H1 (cell line): ENCODE data around the gene VSIR. TPM values are rescaled to one million over a fixed set of nuclear protein-coding genes. Genes with fewer than 3 reads are reported as not detected.
A peak's percentile ranks its signal among the peaks of the same experiment; 100 is the strongest.

ENCODE experiments used
- CTCF ChIA-PET: fragments of 300-600 bp; sonication (Branson Sonifier 250); formaldehyde crosslinking; loops from one replicate; lab custom pipeline; 2021; ENCODE audit not compliant: partially characterized antibody; lab: Charles Lee
- POLR2A ChIA-PET: fragments of 300-600 bp; sonication (Branson Sonifier 250); formaldehyde crosslinking; loops from one replicate; lab custom pipeline; 2021; ENCODE audit warnings: inconsistent platforms; ENCODE audit not compliant: partially characterized antibody; lab: Charles Lee
- DNase-seq, 2 experiments: peaks; one replicate each; pipeline versions ENCODE4 v3.0.0 to v3.0.0-alpha.2; 2010 to 2022; ENCODE audit warnings: low spot score in 2 of 2, low read depth in 1 of 2, mixed read lengths in 1 of 2
- FAIRE-seq: peaks from 2 replicates; lab custom pipeline; 2011; peaks lifted over from hg19 to GRCh38; lab: Jason Lieb, UNC
- H2AFZ ChIP-seq: 2 replicates; pipeline ENCODE4 v1.8.1; 2012; ENCODE audit warnings: low read length, inconsistent platforms
- H2AK5ac ChIP-seq: 2 replicates; pipeline ENCODE4 v1.6.1; 2013; ENCODE audit warnings: low read depth, low read length
- H2BK120ac ChIP-seq: replicated peaks from 2 replicates; pipeline ENCODE3; 2013; ENCODE audit warnings: low read depth, low read length, inconsistent platforms
- H2BK12ac ChIP-seq: 2 replicates; pipeline ENCODE4 v1.6.1; 2013; ENCODE audit warnings: low read depth, low read length
- H2BK15ac ChIP-seq: 2 replicates; pipeline ENCODE4 v1.6.1; 2013; ENCODE audit warnings: low read length
- H2BK20ac ChIP-seq: 2 replicates; pipeline ENCODE4 v1.6.1; 2013; ENCODE audit warnings: low read length
- H2BK5ac ChIP-seq: 2 replicates; pipeline ENCODE4 v1.6.1; 2013; ENCODE audit warnings: low read depth, low read length
- H3K14ac ChIP-seq: 2 replicates; pipeline ENCODE4 v1.6.1; 2013; ENCODE audit warnings: inconsistent platforms; ENCODE audit not compliant: insufficient read length
- H3K18ac ChIP-seq: 2 replicates; pipeline ENCODE4 v1.6.1; 2013; ENCODE audit warnings: low read length; ENCODE audit errors: extremely low read depth
- H3K23ac ChIP-seq: 2 replicates; pipeline ENCODE4 v1.6.1; 2013; ENCODE audit warnings: inconsistent platforms; ENCODE audit not compliant: insufficient read length
- H3K23me2 ChIP-seq: 2 replicates; pipeline ENCODE4 v1.6.1; 2013; ENCODE audit warnings: low read depth, low read length
- H3K27ac ChIP-seq: 2 replicates; pipeline ENCODE4 v1.6.1; 2011; ENCODE audit warnings: low read depth, low read length, inconsistent platforms
- H3K27me3 ChIP-seq, 4 experiments: replicated peaks in 1 of 4; 1 replicate in 1 of 4; 2 replicates in 3 of 4; pipeline versions ENCODE4 v1.6.1 to v1.8.1; 2011 to 2013; ENCODE audit warnings: low read length in 3 of 4, mild to moderate bottlenecking in 3 of 4, inconsistent platforms in 2 of 4, mixed read lengths in 2 of 4, moderate library complexity in 1 of 4; ENCODE audit not compliant: control insufficient read depth in 3 of 4, insufficient read depth in 3 of 4; ENCODE audit errors: extremely low read depth in 1 of 4
- H3K36me3 ChIP-seq, 4 experiments: 2 replicates each; pipeline versions ENCODE4 v1.6.1 to v1.8.1; 2011 to 2013; ENCODE audit warnings: mild to moderate bottlenecking in 4 of 4, low read length in 3 of 4, moderate library complexity in 2 of 4, control low read depth in 1 of 4, inconsistent platforms in 1 of 4; ENCODE audit not compliant: insufficient read depth in 4 of 4, control insufficient read depth in 2 of 4
- H3K4ac ChIP-seq: replicated peaks from 2 replicates; pipeline ENCODE3; 2013; ENCODE audit warnings: low read length, low read depth, mixed read lengths, inconsistent platforms; ENCODE audit not compliant: insufficient read length
- H3K4me1 ChIP-seq, 4 experiments: replicated peaks in 1 of 4; 1 replicate in 1 of 4; 2 replicates in 3 of 4; pipeline versions ENCODE4 v1.6.1 to v1.8.1; 2011 to 2013; ENCODE audit warnings: low read length in 3 of 4, inconsistent platforms in 2 of 4, mixed read lengths in 1 of 4; ENCODE audit not compliant: insufficient read depth in 4 of 4, control insufficient read depth in 3 of 4
- H3K4me2 ChIP-seq, 2 experiments: 2 replicates each; pipeline versions ENCODE4 v1.6.1 to v1.8.1; 2011 to 2013; ENCODE audit warnings: low read depth in 2 of 2, low read length in 2 of 2, control low read depth in 1 of 2, inconsistent platforms in 1 of 2, mild to moderate bottlenecking in 1 of 2; ENCODE audit not compliant: insufficient read depth in 1 of 2
- H3K4me3 ChIP-seq, 4 experiments: fragments of 200-600, 300-600 bp in 1 of 4; sonication (generic), shearing (Covaris generic), sonication (Bioruptor Twin) in 1 of 4; 2 replicates each; pipeline versions ENCODE4 v1.5.1 to v1.8.1; 2011 to 2016; ENCODE audit warnings: low read length in 4 of 4, low read depth in 3 of 4, control low read depth in 2 of 4, inconsistent platforms in 2 of 4, mild to moderate bottlenecking in 2 of 4, mixed read lengths in 1 of 4, moderate library complexity in 1 of 4; ENCODE audit not compliant: insufficient read depth in 2 of 4; ENCODE audit errors: extremely low read depth in 1 of 4
- H3K56ac ChIP-seq: replicated peaks from 2 replicates; pipeline ENCODE3; 2013; ENCODE audit warnings: low read depth, mild to moderate bottlenecking, mixed read lengths, low read length, inconsistent platforms; ENCODE audit not compliant: insufficient read length
- H3K79me1 ChIP-seq: 2 replicates; pipeline ENCODE4 v1.6.1; 2013; ENCODE audit warnings: low read depth, low read length, control low read depth
- H3K79me2 ChIP-seq, 2 experiments: 2 replicates each; pipeline versions ENCODE4 v1.6.1 to v1.8.1; 2012 to 2013; ENCODE audit warnings: low read length in 2 of 2, mild to moderate bottlenecking in 2 of 2, inconsistent platforms in 1 of 2; ENCODE audit not compliant: insufficient read depth in 2 of 2, control insufficient read depth in 1 of 2
- H3K9ac ChIP-seq, 4 experiments: replicated peaks in 1 of 4; 1 replicate in 1 of 4; 2 replicates in 3 of 4; pipeline versions ENCODE4 v1.6.1 to v1.8.1; 2011 to 2013; ENCODE audit warnings: low read depth in 3 of 4, low read length in 3 of 4, control low read depth in 2 of 4, mild to moderate bottlenecking in 2 of 4, moderate library complexity in 2 of 4, inconsistent platforms in 1 of 4; ENCODE audit errors: extremely low read depth in 1 of 4
- H3K9me3 ChIP-seq, 2 experiments: 2 replicates each; pipeline versions ENCODE4 v1.6.1 to v1.8.1; 2012 to 2013; ENCODE audit warnings: mild to moderate bottlenecking in 2 of 2, moderate library complexity in 2 of 2, control low read depth in 1 of 2, inconsistent platforms in 1 of 2, low read depth in 1 of 2, low read length in 1 of 2, mixed read lengths in 1 of 2; ENCODE audit not compliant: insufficient read depth in 2 of 2
- H4K20me1 ChIP-seq, 2 experiments: replicated peaks in 1 of 2; 2 replicates each; pipeline versions ENCODE3 to v1.8.1; 2011 to 2013; ENCODE audit warnings: inconsistent platforms in 2 of 2, low read length in 2 of 2, mild to moderate bottlenecking in 1 of 2; ENCODE audit not compliant: insufficient read depth in 2 of 2, control insufficient read depth in 1 of 2
- H4K5ac ChIP-seq: 2 replicates; pipeline ENCODE4 v1.6.1; 2013; ENCODE audit warnings: low read length, low read depth, mixed read lengths, inconsistent platforms; ENCODE audit not compliant: insufficient read length
- H4K8ac ChIP-seq: 2 replicates; pipeline ENCODE4 v1.8.0; 2013; ENCODE audit warnings: mild to moderate bottlenecking, moderate library complexity, low read length, inconsistent platforms; ENCODE audit not compliant: insufficient read depth; ENCODE audit errors: extremely low read depth
- H4K91ac ChIP-seq: replicated peaks from 2 replicates; pipeline ENCODE3; 2013; ENCODE audit warnings: low read length, mixed read lengths, inconsistent platforms; ENCODE audit not compliant: insufficient read length
- ATF3 ChIP-seq: IDR thresholded peaks from 2 replicates; pipeline ENCODE4 v1.6.1; 2011; ENCODE audit warnings: low read depth, mild to moderate bottlenecking, low read length; ENCODE audit not compliant: insufficient read depth
- CEBPB ChIP-seq: IDR thresholded peaks from 2 replicates; pipeline ENCODE4 v1.6.1; 2012; ENCODE audit warnings: low read depth, low read length
- CTCF ChIP-seq, 3 experiments: IDR thresholded peaks; 1 replicate in 2 of 3; 2 replicates in 1 of 3; pipeline versions ENCODE4 v1.5.1 to v1.6.1; 2011; ENCODE audit warnings: low read length in 3 of 3, mild to moderate bottlenecking in 3 of 3, inconsistent platforms in 2 of 3, low read depth in 1 of 3, moderate library complexity in 1 of 3; ENCODE audit not compliant: insufficient read depth in 1 of 3; ENCODE audit errors: control extremely low read depth in 1 of 3
- GTF2F1 ChIP-seq: IDR thresholded peaks from 2 replicates; pipeline ENCODE4 v1.6.1; 2012; ENCODE audit warnings: low read depth, low read length, improper control_type of control experiment, borderline replicate concordance
- KDM1A ChIP-seq: fragments of 200-600, 300-600 bp; sonication (generic); IDR thresholded peaks from 2 replicates; pipeline ENCODE4 v1.7.1; 2016; ENCODE audit warnings: mild to moderate bottlenecking, low read length, borderline replicate concordance
- NRF1 ChIP-seq: IDR thresholded peaks from 2 replicates; pipeline ENCODE4 v1.6.1; 2011; ENCODE audit warnings: mild to moderate bottlenecking, low read depth, low read length, improper control_type of control experiment
- RFX5 ChIP-seq: IDR thresholded peaks from 2 replicates; pipeline ENCODE4 v1.6.1; 2011; ENCODE audit warnings: low read depth, low read length, improper control_type of control experiment, borderline replicate concordance
- TBP ChIP-seq: IDR thresholded peaks from 2 replicates; pipeline ENCODE4 v1.6.1; 2011; ENCODE audit warnings: low read depth, low read length, improper control_type of control experiment
- WGBS, 2 experiments: shearing (Covaris generic) in 1 of 2; methylation state at CpG; one replicate each; pipeline versions ENCODE4 v1.1.6 to v1.1.7; 2013 to 2015; ENCODE audit warnings: low lambda C conversion rate in 2 of 2, mixed read lengths in 2 of 2, inconsistent platforms in 1 of 2, low coverage in 1 of 2, missing lambda C conversion rate in 1 of 2; ENCODE audit not compliant: insufficient replicate concordance in 2 of 2, insufficient coverage in 1 of 2, insufficient read length in 1 of 2; ENCODE audit errors: extremely low coverage in 1 of 2, missing lambda C conversion rate in 1 of 2; 5-methylcytosine and 5-hydroxymethylcytosine counted together
- polyA plus RNA-seq, 7 experiments: library from polyadenylated mRNA; depleted of rRNA in 3 of 7; stranded (reverse) in 5 of 7; unstranded in 2 of 7; fragments of >200 nt in 5 of 7; fragments of 200-250 nt in 2 of 7; gene quantifications; 1 replicate in 5 of 7; 2 replicates in 1 of 7; 4 replicates in 1 of 7; pipeline versions ENCODE4 v1.2.1 to v1.2.3, GENCODE V29; 2011 to 2013; ENCODE audit warnings: missing spikeins in 2 of 7, mixed read lengths in 2 of 7
- total RNA-seq: library from RNA; stranded (reverse); fragmentation: NEBNext Ultra II Directional; extraction: Animal tissue kit (Norgen Biotek cat#: 25700); gene quantifications from 2 replicates; pipeline ENCODE4 v1.2.1, GENCODE V29; 2021

The VSIR gene
- total and polyA plus RNA-seq, 2 of the 8 experiments (the other 6 are each of a cell fraction or from before 2014, with no cell fraction given), result 0.33 TPM; not detected in 1

GRCh38 chr10:71725249-71725648 lies 48.1 kb downstream of the VSIR start:
- peak overlapping the region; percentile 37; the same call in 1 of the 2 replicates for H4K8ac ChIP-seq
- CTCF ChIA-PET, result interaction anchor here (0.6 to 4.9 kb wide), 20 partner anchors 9 to 1324 kb away, joined by 3 to 23 read pairs (median 4); partner anchors contain the start of gene VSIR
- TF ChIP-seq GTF2F1, result no peak
- no peak for TF ChIP-seq TBP
- no peak for TF ChIP-seq RFX5
- no peak for TF ChIP-seq KDM1A
- TF ChIP-seq CEBPB, result no peak
- TF ChIP-seq NRF1, result no peak
- no peak for TF ChIP-seq CTCF (IDR thresholded peaks at IDR 0.05; ENCODE audit: control extremely low read depth in 1 of 3, insufficient read depth in 1 of 3, low read depth in 1 of 3, low read length in 3 of 3)
- TF ChIP-seq ATF3, result no peak

More at GRCh38 chr10:71725249-71725648, 48.1 kb downstream of the VSIR start:
- Histone ChIP-seq H3K14ac (no peak overlapping the region), H3K79me1 (no peaks in the 10 kb centered on the region), H3K23me2 (no peaks in the 10 kb centered on the region; the same call in 1 of the 2 replicates), H2BK5ac (no peak overlapping the region), H2BK120ac (no peak overlapping the region), H2AFZ (no peak overlapping the region), H3K4ac (no peak overlapping the region), H3K27me3 (peaks cover 0 to 4% (median 0%) of the 10 kb centered on the region in 4 experiments; a peak in 2 of 7 replicates), H3K36me3 (no peaks in the 10 kb centered on the region), H3K9me3 (no peaks in the 10 kb centered on the region), H2BK20ac (no peak overlapping the region), H3K56ac (no peak overlapping the region), H4K5ac (no peak overlapping the region), H2BK12ac (no peak overlapping the region), H2BK15ac (0 out of 2 replicates have a peak overlapping the region, but pooled peaks have one; percentile 16), H3K4me1 (peaks cover 0 to 5% (median under 1%) of the 10 kb centered on the region in 4 experiments; a peak in 5 of 7 replicates), H4K91ac (no peak overlapping the region), H3K9ac (no peak overlapping the region), H3K18ac (no peak overlapping the region), H3K79me2 (no peaks in the 10 kb centered on the region), H2AK5ac (no peak overlapping the region), H3K4me3 (no peak overlapping the region), H3K23ac (no peak overlapping the region), H3K4me2 (no peak overlapping the region), H3K27ac (no peak overlapping the region), H4K20me1 (no peaks in the 10 kb centered on the region)
- FAIRE-seq (no peak), DNase-seq (no peak)
- WGBS, 2 experiments, result 92% methylated on average over 14 of the region's 14 CpGs; no CpG with 5 or more reads in 1 of the 2 experiments
- POLR2A ChIA-PET, result no interaction called here
